Testis (tissue), 2 donors: ENCODE results near the gene PNCK.
A peak's percentile ranks its signal among the peaks of the same experiment; 100 is the strongest.

Source experiments
- CTCF ChIP-seq, 3 experiments: fragments of 450-650 bp in 2 of 3; fragments of 200-600 bp in 1 of 3; sonication (generic) in 1 of 3; IDR thresholded peaks; one replicate each; pipeline ENCODE4 v1.5.1; 2016 to 2019; ENCODE audit warnings: antibody characterized with exemption in 3 of 3, mild to moderate bottlenecking in 2 of 3, moderate library complexity in 1 of 3
- POLR2A ChIP-seq: fragments of 450-650 bp; IDR thresholded peaks from one replicate; pipeline ENCODE4 v1.6.1; 2017; ENCODE audit warnings: antibody characterized with exemption, mild to moderate bottlenecking, moderate library complexity

- TF ChIP-seq CTCF (IDR thresholded peaks at IDR 0.05) = peak; percentile 69 to 72 (median 71)
- no peak for TF ChIP-seq POLR2A
Observed at GRCh38 chrX:153667956-153668396, 5.6 kb downstream of the PNCK start.
